ENCODE measurements around the gene SPOCK1.
"Not testable (repeated sequence)": the region's sequence is repeated elsewhere in the genome, so short reads cannot be mapped to it uniquely, and the experiment has no call there.

The SPOCK1 gene

GRCh38 chr5:137240285-137240684, 258.8 kb downstream of the SPOCK1 start:
- Histone ChIP-seq H3K4me3 (ENCODE audit: low read depth in 1 of 2, low read length in 1 of 2) (no peak overlapping the region), H3K4me1 (ENCODE audit: control insufficient read depth in 1 of 2, insufficient read depth in 1 of 2, low read depth in 1 of 2, low read length in 1 of 2) (no peaks in the 10 kb centered on the region), H3K27me3 (no peaks in the 10 kb centered on the region), H3K36me3 (no peaks in the 10 kb centered on the region), H3K27ac (no peak overlapping the region), H3K9me3 (no peaks in the 10 kb centered on the region)
- TF ChIP-seq, protein P1, sequence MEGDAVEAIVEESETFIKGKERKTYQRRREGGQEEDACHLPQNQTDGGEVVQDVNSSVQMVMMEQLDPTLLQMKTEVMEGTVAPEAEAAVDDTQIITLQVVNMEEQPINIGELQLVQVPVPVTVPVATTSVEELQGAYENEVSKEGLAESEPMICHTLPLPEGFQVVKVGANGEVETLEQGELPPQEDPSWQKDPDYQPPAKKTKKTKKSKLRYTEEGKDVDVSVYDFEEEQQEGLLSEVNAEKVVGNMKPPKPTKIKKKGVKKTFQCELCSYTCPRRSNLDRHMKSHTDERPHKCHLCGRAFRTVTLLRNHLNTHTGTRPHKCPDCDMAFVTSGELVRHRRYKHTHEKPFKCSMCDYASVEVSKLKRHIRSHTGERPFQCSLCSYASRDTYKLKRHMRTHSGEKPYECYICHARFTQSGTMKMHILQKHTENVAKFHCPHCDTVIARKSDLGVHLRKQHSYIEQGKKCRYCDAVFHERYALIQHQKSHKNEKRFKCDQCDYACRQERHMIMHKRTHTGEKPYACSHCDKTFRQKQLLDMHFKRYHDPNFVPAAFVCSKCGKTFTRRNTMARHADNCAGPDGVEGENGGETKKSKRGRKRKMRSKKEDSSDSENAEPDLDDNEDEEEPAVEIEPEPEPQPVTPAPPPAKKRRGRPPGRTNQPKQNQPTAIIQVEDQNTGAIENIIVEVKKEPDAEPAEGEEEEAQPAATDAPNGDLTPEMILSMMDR (IDR thresholded peaks at IDR 0.05), result no peak

- TF ChIP-seq, protein P1 (IDR thresholded peaks at IDR 0.05), result no peak
- H3K4me3 ChIP-seq (ENCODE audit: low read depth in 1 of 2, low read length in 1 of 2), result no peak overlapping the region
- no peaks in the 10 kb centered on the region for H3K27me3 ChIP-seq
- no peaks in the 10 kb centered on the region for H3K4me1 ChIP-seq (ENCODE audit: control insufficient read depth in 1 of 2, insufficient read depth in 1 of 2, low read depth in 1 of 2, low read length in 1 of 2)
- no peaks in the 10 kb centered on the region for H3K9me3 ChIP-seq
- H3K36me3 ChIP-seq, result no peaks in the 10 kb centered on the region
- H3K27ac ChIP-seq, result no peak overlapping the region
Observed at GRCh38 chr5:137236849-137237507, 262.1 kb downstream of the SPOCK1 start.

GRCh38 chr5:137236252-137236651, 262.9 kb downstream of the SPOCK1 start:
- H3K4me1 ChIP-seq (ENCODE audit: control insufficient read depth in 1 of 2, insufficient read depth in 1 of 2, low read depth in 1 of 2, low read length in 1 of 2), result no peaks in the 10 kb centered on the region

GRCh38 chr5:137234973-137235943, 263.9 kb downstream of the SPOCK1 start:
- Histone ChIP-seq H3K36me3 (no peaks in the 10 kb centered on the region), H3K9me3 (no peaks in the 10 kb centered on the region), H3K4me3 (ENCODE audit: low read depth in 1 of 2, low read length in 1 of 2) (no peak overlapping the region), H3K27me3 (no peaks in the 10 kb centered on the region), H3K4me1 (ENCODE audit: control insufficient read depth in 1 of 2, insufficient read depth in 1 of 2, low read depth in 1 of 2, low read length in 1 of 2) (no peaks in the 10 kb centered on the region), H3K27ac (no peak overlapping the region)
- TF ChIP-seq, protein P1 (IDR thresholded peaks at IDR 0.05), result no peak

More at GRCh38 chr5:137236252-137236651, 262.9 kb downstream of the SPOCK1 start:
- no peak overlapping the region for H3K4me3 ChIP-seq (ENCODE audit: low read depth in 1 of 2, low read length in 1 of 2)
- H3K27me3 ChIP-seq, result no peaks in the 10 kb centered on the region
- H3K27ac ChIP-seq, result no peak overlapping the region
- no peaks in the 10 kb centered on the region for H3K9me3 ChIP-seq
- H3K36me3 ChIP-seq, result no peaks in the 10 kb centered on the region
- TF ChIP-seq, protein P1 (IDR thresholded peaks at IDR 0.05), result no peak

GRCh38 chr5:137233726-137234125, 265.4 kb downstream of the SPOCK1 start:
- Histone ChIP-seq H3K27ac (no peak overlapping the region), H3K36me3 (no peaks in the 10 kb centered on the region), H3K4me3 (ENCODE audit: low read depth in 1 of 2, low read length in 1 of 2) (no peak overlapping the region), H3K9me3 (no peaks in the 10 kb centered on the region), H3K27me3 (no peaks in the 10 kb centered on the region), H3K4me1 (ENCODE audit: control insufficient read depth in 1 of 2, insufficient read depth in 1 of 2, low read depth in 1 of 2, low read length in 1 of 2) (no peaks in the 10 kb centered on the region)
- TF ChIP-seq, protein P1 (IDR thresholded peaks at IDR 0.05), result no peak

DNA sequence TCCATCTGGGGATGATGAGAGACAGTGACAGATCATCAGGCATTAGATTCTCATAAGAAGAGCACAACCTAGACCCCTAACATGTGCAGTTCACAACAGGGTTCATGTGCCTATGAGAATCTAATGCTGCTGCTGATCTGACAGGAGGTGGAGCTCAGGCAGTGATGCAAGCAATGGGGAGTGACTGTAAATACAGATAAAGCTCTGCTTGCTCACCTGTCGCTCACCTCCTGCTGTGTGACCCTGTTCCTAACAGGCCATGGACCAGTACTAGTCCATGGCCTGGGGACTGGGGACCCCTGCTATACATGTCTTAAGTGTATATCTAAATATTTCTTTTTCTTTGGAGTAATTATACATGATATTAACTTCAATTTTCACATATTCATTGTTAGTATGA, 265.8 kb downstream of the SPOCK1 start:
- not testable (repeated sequence) for H3K27ac ChIP-seq, H3K36me3 ChIP-seq

More for the DNA sequence above, 265.8 kb downstream of the SPOCK1 start:
- H3K4me3 ChIP-seq (ENCODE audit: low read depth in 1 of 2, low read length in 1 of 2); H3K9me3 ChIP-seq; H3K4me1 ChIP-seq (ENCODE audit: control insufficient read depth in 1 of 2, insufficient read depth in 1 of 2, low read depth in 1 of 2, low read length in 1 of 2); H3K27me3 ChIP-seq: not testable (repeated sequence)
